Trophoblast cell (in vitro differentiated cells and primary cell): ENCODE results near the gene HTR3B.
"Not testable (repeated sequence)": the region's sequence is repeated elsewhere in the genome, so short reads cannot be mapped to it uniquely, and the experiment has no call there.

Experiments used
- DNase-seq, 2 donors: peaks; one replicate each; pipeline ENCODE4 v3.0.0-alpha.2; 2016
- H2AFZ ChIP-seq: 2 replicates; pipeline ENCODE4 v1.6.1; 2013; ENCODE audit warnings: low read length, moderate library complexity, mild to moderate bottlenecking; ENCODE audit not compliant: insufficient read depth, poor library complexity
- H2AK5ac ChIP-seq: 2 replicates; pipeline ENCODE4 v1.6.1; 2013; ENCODE audit warnings: mild to moderate bottlenecking, low read length
- H2BK120ac ChIP-seq: 2 replicates; pipeline ENCODE4 v1.6.1; 2013; ENCODE audit warnings: low read length, mild to moderate bottlenecking, moderate library complexity; ENCODE audit not compliant: insufficient read depth, poor library complexity
- H2BK12ac ChIP-seq: 2 replicates; pipeline ENCODE4 v1.6.1; 2013; ENCODE audit warnings: mild to moderate bottlenecking, low read length, moderate library complexity
- H2BK5ac ChIP-seq: 2 replicates; pipeline ENCODE4 v1.6.1; 2013; ENCODE audit warnings: low read length, low read depth, moderate library complexity, mild to moderate bottlenecking; ENCODE audit not compliant: poor library complexity
- H3K14ac ChIP-seq: 2 replicates; pipeline ENCODE4 v1.6.1; 2013; ENCODE audit warnings: mild to moderate bottlenecking, low read length
- H3K18ac ChIP-seq: 2 replicates; pipeline ENCODE4 v1.6.1; 2013; ENCODE audit warnings: mild to moderate bottlenecking, low read length
- H3K23ac ChIP-seq: 2 replicates; pipeline ENCODE4 v1.6.1; 2013; ENCODE audit warnings: low read length
- H3K27ac ChIP-seq: 2 replicates; pipeline ENCODE4 v1.5.1; 2013; ENCODE audit warnings: low read depth, mild to moderate bottlenecking, inconsistent platforms, low read length, moderate library complexity
- H3K27me3 ChIP-seq: 2 replicates; pipeline ENCODE4 v1.6.1; 2013; ENCODE audit warnings: inconsistent platforms, mild to moderate bottlenecking, low read length, moderate library complexity; ENCODE audit not compliant: insufficient read depth
- H3K36me3 ChIP-seq, 2 experiments: 1 replicate in 1 of 2; 2 replicates in 1 of 2; pipeline ENCODE4 v1.6.1; 2013; ENCODE audit warnings: low read length in 2 of 2, mild to moderate bottlenecking in 2 of 2, moderate library complexity in 1 of 2; ENCODE audit not compliant: insufficient read depth in 2 of 2, control insufficient read depth in 1 of 2
- H3K4ac ChIP-seq: 2 replicates; pipeline ENCODE4 v1.6.1; 2013; ENCODE audit warnings: low read depth, mild to moderate bottlenecking, low read length, moderate library complexity
- H3K4me1 ChIP-seq, 2 experiments: 1 replicate in 1 of 2; 2 replicates in 1 of 2; pipeline ENCODE4 v1.6.1; 2013; ENCODE audit warnings: low read length in 2 of 2, mild to moderate bottlenecking in 2 of 2, moderate library complexity in 1 of 2; ENCODE audit not compliant: insufficient read depth in 2 of 2, control insufficient read depth in 1 of 2
- H3K4me2 ChIP-seq: 2 replicates; pipeline ENCODE4 v1.6.1; 2013; ENCODE audit warnings: inconsistent platforms, mild to moderate bottlenecking, low read length, moderate library complexity
- H3K4me3 ChIP-seq: 2 replicates; pipeline ENCODE4 v1.5.1; 2013; ENCODE audit warnings: mild to moderate bottlenecking, low read depth, low read length, inconsistent platforms
- H3K79me1 ChIP-seq: one replicate; pipeline ENCODE4 v1.6.1; 2013; ENCODE audit warnings: low read length
- H3K79me2 ChIP-seq: 2 replicates; pipeline ENCODE4 v1.6.1; 2013; ENCODE audit warnings: low read length, mild to moderate bottlenecking; ENCODE audit not compliant: control insufficient read depth, insufficient read depth, poor library complexity
- H3K9ac ChIP-seq: 2 replicates; pipeline ENCODE4 v1.6.1; 2013; ENCODE audit warnings: mild to moderate bottlenecking, low read length
- H3K9me3 ChIP-seq: 2 replicates; pipeline ENCODE4 v1.6.1; 2013; ENCODE audit warnings: low read depth, mild to moderate bottlenecking, control low read depth, inconsistent platforms, low read length; ENCODE audit not compliant: insufficient read depth
- H4K12ac ChIP-seq: 2 replicates; pipeline ENCODE4 v1.6.1; 2013; ENCODE audit warnings: low read depth, mild to moderate bottlenecking, low read length, moderate library complexity
- H4K8ac ChIP-seq: 2 replicates; pipeline ENCODE4 v1.6.1; 2013; ENCODE audit warnings: low read depth, mild to moderate bottlenecking, low read length, moderate library complexity
- H4K91ac ChIP-seq: one replicate; pipeline ENCODE4 v1.6.1; 2013; ENCODE audit warnings: low read depth, mild to moderate bottlenecking, low read length, moderate library complexity
- WGBS: extraction: QIAGEN DNeasy Blood & Tissue Kit; methylation state at CpG from one replicate; pipeline ENCODE4 v1.1.7; 2013; ENCODE audit warnings: missing lambda C conversion rate; ENCODE audit not compliant: insufficient read length, insufficient coverage; ENCODE audit errors: extremely low coverage; 5-methylcytosine and 5-hydroxymethylcytosine counted together

The HTR3B gene

DNA sequence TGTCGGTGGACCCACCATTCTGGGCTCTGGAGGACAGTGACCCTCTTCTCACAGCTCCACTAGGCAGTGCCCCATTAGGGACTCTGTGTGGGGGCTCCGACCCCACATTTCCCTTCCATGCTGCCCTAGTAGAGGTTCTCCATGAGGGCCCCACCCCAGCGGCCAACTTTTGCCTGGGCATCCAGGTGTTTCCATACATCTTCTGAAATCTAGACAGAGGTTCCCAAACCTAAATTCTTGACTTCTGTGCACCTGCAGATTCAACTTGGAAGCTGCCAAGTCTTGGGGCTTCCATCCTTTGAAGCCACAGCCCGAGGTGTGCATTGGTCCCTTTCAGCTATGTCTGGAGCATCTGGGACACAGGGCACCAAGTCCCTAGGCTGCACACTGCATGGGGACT lies 25.1 kb upstream of the HTR3B start:
- H2AK5ac ChIP-seq, H2AFZ ChIP-seq, H2BK5ac ChIP-seq, H3K9me3 ChIP-seq, H3K4ac ChIP-seq, H4K12ac ChIP-seq, H3K4me1 ChIP-seq, H3K27ac ChIP-seq, H3K23ac ChIP-seq, H3K14ac ChIP-seq, H2BK12ac ChIP-seq, H3K18ac ChIP-seq, H4K8ac ChIP-seq, H3K9ac ChIP-seq, H3K4me2 ChIP-seq, H4K91ac ChIP-seq, H3K4me3 ChIP-seq, H3K79me2 ChIP-seq, DNase-seq, H3K36me3 ChIP-seq, H2BK120ac ChIP-seq, H3K27me3 ChIP-seq: not testable (repeated sequence)
- no CpG with 5 or more reads among the region's 4 CpGs for WGBS
- peaks cover 10% of the 10 kb centered on the region for H3K79me1 ChIP-seq

DNA sequence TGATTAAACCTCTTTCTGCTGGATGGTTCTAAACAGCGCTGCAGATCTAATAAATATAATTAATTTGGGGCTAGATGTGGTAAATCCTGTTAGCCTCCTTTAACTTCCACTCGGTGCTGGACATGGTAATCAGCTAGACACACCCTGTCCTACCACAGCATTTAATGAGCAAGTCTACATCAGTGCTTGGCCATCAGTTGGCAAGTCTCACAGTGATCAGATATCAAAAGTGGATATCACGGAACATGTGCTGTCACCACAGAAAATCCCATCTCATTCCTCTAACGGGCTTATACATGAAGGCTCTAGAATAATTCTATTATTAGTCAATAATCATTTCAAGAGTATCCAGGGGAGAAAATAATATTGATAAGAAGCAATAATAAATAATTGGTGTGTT lies 23.6 kb upstream of the HTR3B start:
- Histone ChIP-seq H3K4me1 (peaks cover 2 to 8% of the 10 kb centered on the region in 2 experiments), H3K14ac (no peak overlapping the region), H2BK12ac (no peak overlapping the region), H3K79me1 (peaks cover 5% of the 10 kb centered on the region), H2BK120ac (no peak overlapping the region), H3K23ac (no peak overlapping the region), H3K79me2 (no peaks in the 10 kb centered on the region), H3K9ac (no peak overlapping the region), H2BK5ac (no peak overlapping the region), H3K4me3 (no peak overlapping the region), H4K12ac (no peak overlapping the region), H3K27ac (no peak overlapping the region), H2AK5ac (no peak overlapping the region), H4K91ac (no peak overlapping the region), H4K8ac (no peak overlapping the region), H3K27me3 (no peaks in the 10 kb centered on the region), H3K4me2 (no peak overlapping the region), H3K4ac (no peak overlapping the region), H3K36me3 (no peaks in the 10 kb centered on the region), H2AFZ (no peak overlapping the region), H3K9me3 (no peaks in the 10 kb centered on the region), H3K18ac (no peak overlapping the region)
- no CpG with 5 or more reads among the region's 4 CpGs for WGBS
- no peak for DNase-seq

DNA sequence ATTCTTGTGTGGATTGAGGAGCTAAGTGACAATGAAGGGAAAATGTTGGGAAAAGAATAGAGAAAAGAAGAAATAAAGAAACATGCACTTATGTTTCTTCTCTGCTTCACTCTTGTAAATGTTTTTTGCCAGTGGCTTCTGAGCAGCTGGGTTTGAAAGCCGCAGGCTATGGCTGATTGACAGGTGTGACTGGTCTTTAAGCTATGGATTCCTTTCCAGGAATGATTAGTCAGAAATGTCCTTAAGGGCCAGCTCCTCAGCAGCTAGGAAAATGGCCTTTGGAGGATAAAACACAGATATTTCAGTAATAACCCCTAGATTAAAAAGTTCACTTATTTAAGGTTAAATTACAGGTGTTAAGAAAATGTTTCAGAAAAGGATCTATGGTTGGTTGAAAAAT lies 22.7 kb upstream of the HTR3B start:
- Histone ChIP-seq H2BK12ac (no peak overlapping the region), H2AK5ac (no peak overlapping the region), H3K23ac (no peak overlapping the region), H3K9ac (no peak overlapping the region), H3K14ac (no peak overlapping the region), H3K4me2 (no peak overlapping the region), H3K4ac (no peak overlapping the region), H2AFZ (no peak overlapping the region), H3K79me1 (peaks cover 4% of the 10 kb centered on the region), H2BK5ac (no peak overlapping the region), H4K91ac (no peak overlapping the region), H2BK120ac (no peak overlapping the region), H3K4me1 (peaks cover 0 to 5% of the 10 kb centered on the region in 2 experiments), H4K12ac (no peak overlapping the region), H3K36me3 (no peaks in the 10 kb centered on the region), H3K18ac (no peak overlapping the region), H3K27ac (no peak overlapping the region), H3K79me2 (no peaks in the 10 kb centered on the region), H3K4me3 (no peak overlapping the region), H3K27me3 (no peaks in the 10 kb centered on the region), H3K9me3 (no peaks in the 10 kb centered on the region), H4K8ac (no peak overlapping the region)
- WGBS: no CpG with 5 or more reads among the region's 1 CpG
- DNase-seq: peak; percentile 93 to 94

DNA sequence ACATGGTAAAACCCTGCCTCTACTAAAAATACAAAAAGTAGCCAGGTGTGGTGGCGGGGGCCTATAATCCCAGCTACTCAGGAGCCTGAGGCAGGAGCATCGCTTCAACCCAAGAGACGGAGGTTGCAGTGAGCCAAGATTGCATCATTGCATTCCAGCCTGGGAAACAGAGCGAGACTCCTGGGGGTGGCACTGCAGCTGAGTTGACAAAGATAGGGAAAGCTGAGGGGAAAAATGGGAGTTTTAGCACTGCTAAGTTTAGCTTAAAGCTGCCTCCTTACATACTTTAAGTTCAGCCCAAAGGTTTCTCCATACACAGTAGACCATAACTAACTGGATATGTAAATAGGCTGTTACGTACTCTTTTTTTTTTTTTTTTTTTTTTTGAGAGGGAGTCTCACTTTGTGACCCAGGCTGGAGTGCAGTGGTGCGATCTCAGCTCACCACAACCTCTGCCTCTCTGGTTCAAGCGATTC lies 20.2 kb upstream of the HTR3B start:
- WGBS: no CpG with 5 or more reads among the region's 7 CpGs
- H3K18ac ChIP-seq: no peak overlapping the region
- peaks cover 0 to 5% of the 10 kb centered on the region in 2 experiments for H3K4me1 ChIP-seq
- H3K27me3 ChIP-seq: no peaks in the 10 kb centered on the region
- H4K91ac ChIP-seq: peak overlapping the region; percentile 19
- H2AK5ac ChIP-seq: no peak overlapping the region
- no peak overlapping the region for H3K14ac ChIP-seq
- no peaks in the 10 kb centered on the region for H3K79me2 ChIP-seq
- H4K12ac ChIP-seq: no peak overlapping the region
- no peak overlapping the region for H3K9ac ChIP-seq
- no peak overlapping the region for H2BK12ac ChIP-seq
- H4K8ac ChIP-seq: no peak overlapping the region
- no peak overlapping the region for H3K4ac ChIP-seq
- no peak overlapping the region for H2AFZ ChIP-seq
- H3K36me3 ChIP-seq: no peaks in the 10 kb centered on the region
- no peak overlapping the region for H2BK120ac ChIP-seq
- peak; percentile 64 to 80 for DNase-seq
- no peak overlapping the region for H3K23ac ChIP-seq
- peak overlapping the region; percentile 4 for H3K27ac ChIP-seq
- H3K79me1 ChIP-seq: peaks cover 4% of the 10 kb centered on the region
- no peak overlapping the region for H2BK5ac ChIP-seq
- no peaks in the 10 kb centered on the region for H3K9me3 ChIP-seq
- no peak overlapping the region for H3K4me3 ChIP-seq
- no peak overlapping the region for H3K4me2 ChIP-seq
